HCT116 (cell line): ENCODE data around the gene LRRC32. TPM values are rescaled to one million over a fixed set of nuclear protein-coding genes. Genes with fewer than 3 reads are reported as not detected.

Experiments used
- ATAC-seq: fragments of 200-7000 bp; cut with Tn5 transposase; 2 replicates; pipeline ENCODE4 v1.9.1; 2020; ENCODE audit warnings: mild to moderate bottlenecking, moderate library complexity
- BruUV-seq: library from RNA; stranded (reverse); fragments of 400-500 nt; replicated peaks from 2 replicates; lab custom pipeline; 2021; lab: Mats Ljungman, UMichigan
- CTCF ChIA-PET: fragments of 300-600 bp; sonication (Branson Sonifier 250); formaldehyde crosslinking; loops from one replicate; lab custom pipeline; 2021; ENCODE audit warnings: antibody characterized with exemption; lab: Charles Lee
- POLR2A ChIA-PET: fragments of 300-600, 350-600 bp; sonication (Branson Sonifier 250); formaldehyde crosslinking; loops from one replicate; lab custom pipeline; 2021; ENCODE audit warnings: antibody characterized with exemption; lab: Charles Lee
- RAD21 ChIA-PET, 2 experiments: fragments of 300-600 bp; sonication (Branson Sonifier 250); formaldehyde crosslinking; loops; one replicate each; lab custom pipeline; 2023; ENCODE audit warnings: low total read pairs in 2 of 2; ENCODE audit not compliant: uncharacterized antibody in 2 of 2, unreplicated experiment in 2 of 2, low non-redundant PET in 1 of 2; lab: Charles Lee
- DNase-seq: peaks from one replicate; pipeline ENCODE4 v3.0.0-alpha.2; 2010; ENCODE audit warnings: low read depth, low spot score
- H2AFZ ChIP-seq: fragments of 200-600 bp; shearing (Covaris generic), sonication (generic); 2 replicates; pipeline ENCODE4 v1.6.1; 2017; ENCODE audit warnings: low read depth, mixed run types, mixed read lengths, antibody characterized with exemption, low read length; ENCODE audit not compliant: poor library complexity, severe bottlenecking
- H3K27ac ChIP-seq: 2 replicates; pipeline ENCODE4 v1.5.1; 2012; ENCODE audit warnings: low read depth, low read length
- H3K27me3 ChIP-seq: fragments of 200-600 bp; sonication (generic); 2 replicates; pipeline ENCODE4 v1.6.1; 2016; ENCODE audit warnings: mixed run types, low read length, mixed read lengths; ENCODE audit not compliant: insufficient read depth
- H3K36me3 ChIP-seq, 2 experiments: fragments of 200-500 bp in 1 of 2; fragments of 200-600 bp in 1 of 2; sonication (Bioruptor generic) in 1 of 2; sonication (generic) in 1 of 2; 2 replicates each; pipeline versions ENCODE4 v1.5.1 to v1.6.1; 2014 to 2016; ENCODE audit warnings: low read length in 2 of 2, inconsistent platforms in 1 of 2, mixed read lengths in 1 of 2, mixed run types in 1 of 2; ENCODE audit not compliant: insufficient read depth in 2 of 2, control insufficient read depth in 1 of 2
- H3K4me1 ChIP-seq, 2 experiments: fragments of 200-600 bp in 1 of 2; sonication (generic) in 1 of 2; 2 replicates each; pipeline versions ENCODE4 v1.5.1 to v1.6.1; 2012 to 2017; ENCODE audit warnings: low read length in 2 of 2, inconsistent platforms in 1 of 2, mild to moderate bottlenecking in 1 of 2, mixed read lengths in 1 of 2, mixed run types in 1 of 2, moderate library complexity in 1 of 2; ENCODE audit not compliant: insufficient read depth in 2 of 2, control insufficient read depth in 1 of 2
- H3K4me2 ChIP-seq: fragments of 200-600 bp; sonication (generic); 2 replicates; pipeline ENCODE4 v1.6.1; 2017; ENCODE audit warnings: mixed run types, low read length, mixed read lengths
- H3K4me3 ChIP-seq, 2 experiments: fragments of 200-600 bp in 1 of 2; sonication (generic) in 1 of 2; replicated peaks in 1 of 2; 2 replicates each; pipeline ENCODE4 v1.5.1; 2011 to 2016; ENCODE audit warnings: low read length in 2 of 2, control low read depth in 1 of 2, low read depth in 1 of 2, mild to moderate bottlenecking in 1 of 2, mixed read lengths in 1 of 2, mixed run types in 1 of 2
- H3K79me2 ChIP-seq: fragments of 200-600 bp; sonication (generic); 2 replicates; pipeline ENCODE4 v1.6.1; 2017; ENCODE audit warnings: mild to moderate bottlenecking, mixed run types, low read length, moderate library complexity, mixed read lengths; ENCODE audit not compliant: insufficient read depth
- H3K9ac ChIP-seq: fragments of 200-600 bp; sonication (generic); 2 replicates; pipeline ENCODE4 v1.6.1; 2016; ENCODE audit warnings: low read length, mixed read lengths
- H3K9me2 ChIP-seq: fragments of 200-600 bp; sonication (generic), shearing (Covaris generic); 2 replicates; pipeline ENCODE4 v1.6.1; 2017; ENCODE audit warnings: mixed run types, mild to moderate bottlenecking, moderate library complexity; ENCODE audit not compliant: insufficient read depth
- H3K9me3 ChIP-seq, 2 experiments: fragments of 200-500 bp in 1 of 2; fragments of 200-600 bp in 1 of 2; sonication (Bioruptor generic) in 1 of 2; sonication (generic) in 1 of 2; 2 replicates each; pipeline ENCODE4 v1.6.1; 2014 to 2017; ENCODE audit warnings: low read length in 2 of 2, mixed read lengths in 2 of 2, inconsistent platforms in 1 of 2, low read depth in 1 of 2, mild to moderate bottlenecking in 1 of 2, mixed run types in 1 of 2, moderate library complexity in 1 of 2; ENCODE audit not compliant: control insufficient read depth in 1 of 2, insufficient read depth in 1 of 2
- H4K20me1 ChIP-seq: fragments of 200-600 bp; sonication (generic), shearing (Covaris generic); 2 replicates; pipeline ENCODE4 v1.6.1; 2017; ENCODE audit warnings: mixed run types, mild to moderate bottlenecking, moderate library complexity; ENCODE audit not compliant: insufficient read depth
- ATF3 ChIP-seq: IDR thresholded peaks from 2 replicates; pipeline ENCODE4 v1.6.1; 2012
- CTCF ChIP-seq, 3 experiments: fragments of 200-600 bp in 1 of 3; sonication (generic) in 1 of 3; IDR thresholded peaks in 2 of 3; conservative IDR thresholded peaks in 1 of 3; 2 replicates each; pipeline ENCODE4 v1.5.1; 2012 to 2017; ENCODE audit warnings: low read depth in 2 of 3, low read length in 2 of 3, antibody characterized with exemption in 1 of 3, borderline replicate concordance in 1 of 3, control low read depth in 1 of 3, mild to moderate bottlenecking in 1 of 3, mixed read lengths in 1 of 3, mixed run types in 1 of 3, moderate library complexity in 1 of 3; ENCODE audit not compliant: insufficient read depth in 1 of 3
- EGR1 ChIP-seq: IDR thresholded peaks from 2 replicates; pipeline ENCODE4 v1.6.1; 2012; ENCODE audit warnings: low read depth
- ELF1 ChIP-seq: IDR thresholded peaks from 2 replicates; pipeline ENCODE4 v1.6.1; 2012; ENCODE audit warnings: low read depth, borderline replicate concordance
- EZH2phosphoT487 ChIP-seq: fragments of 200-600 bp; IDR thresholded peaks from 2 replicates; pipeline ENCODE4 v1.6.1; 2018; ENCODE audit warnings: antibody characterized with exemption, borderline replicate concordance
- FOSL1 ChIP-seq: IDR thresholded peaks from 2 replicates; pipeline ENCODE4 v1.6.1; 2012; ENCODE audit warnings: low read depth
- JUND ChIP-seq: IDR thresholded peaks from 2 replicates; pipeline ENCODE4 v1.6.1; 2012
- POLR2A ChIP-seq: IDR thresholded peaks from 2 replicates; pipeline ENCODE4 v1.7.0; 2011; ENCODE audit warnings: borderline replicate concordance; ENCODE audit not compliant: insufficient read depth, insufficient read length; ENCODE audit errors: extremely low read depth
- POLR2AphosphoS5 ChIP-seq: IDR thresholded peaks from 2 replicates; pipeline ENCODE4 v1.6.1; 2011; ENCODE audit warnings: mild to moderate bottlenecking, low read depth, low read length, moderate library complexity
- REST ChIP-seq: IDR thresholded peaks from 2 replicates; pipeline ENCODE4 v1.6.1; 2012; ENCODE audit warnings: low read depth
- SRF ChIP-seq: IDR thresholded peaks from 2 replicates; pipeline ENCODE4 v1.6.1; 2012; ENCODE audit warnings: low read depth
- TCF7L2 ChIP-seq: IDR thresholded peaks from 2 replicates; pipeline ENCODE4 v1.7.0; 2011; ENCODE audit warnings: borderline replicate concordance, inconsistent platforms; ENCODE audit not compliant: insufficient read depth, insufficient read length; ENCODE audit errors: extremely low read depth
- ZFX ChIP-seq: fragments of 450-650 bp; IDR thresholded peaks from 2 replicates; pipeline ENCODE4 v1.6.1; 2017
- intact Hi-C: fragments of 100-400 bp; cut with micrococcal nuclease; formaldehyde crosslinking; loops from 2 replicates; pipeline ENCODE4 v1.10.0; 2022
- total RNA-seq: library from RNA; stranded (reverse); gene quantifications from one replicate; pipeline ENCODE4 v1.2.1, GENCODE V29; 2021; ENCODE audit not compliant: unreplicated experiment

LRRC32 gene
- total RNA-seq, 1 experiment from 2014 or later = 0.54 TPM

GRCh38 chr11:76662656-76663485, 7.7 kb downstream of the LRRC32 start:
- H3K27ac ChIP-seq = no peak overlapping the region
- no peaks in the 10 kb centered on the region for H3K9me3 ChIP-seq
- H3K9me2 ChIP-seq = no peaks in the 10 kb centered on the region
- no peak overlapping the region for H2AFZ ChIP-seq
- H3K27me3 ChIP-seq = no peaks in the 10 kb centered on the region
- peaks cover 0 to 7% of the 10 kb centered on the region in 2 experiments; a peak in 2 of 4 replicates for H3K4me1 ChIP-seq
- POLR2A ChIA-PET = no interaction called here
- BruUV-seq = no TSS peak
- H3K36me3 ChIP-seq = no peaks in the 10 kb centered on the region
- no peak for ATAC-seq
- no peak for DNase-seq
- no peaks in the 10 kb centered on the region for H4K20me1 ChIP-seq
- no peak overlapping the region for H3K4me2 ChIP-seq
- TF ChIP-seq TCF7L2 (no peak), FOSL1 (no peak), SRF (no peak), ZFX (no peak), POLR2A (no peak), ELF1 (no peak), JUND (no peak)
- TF ChIP-seq, all 23 proteins: peak for 0
- RAD21 ChIA-PET = no interaction called here
- CTCF ChIA-PET = no interaction called here
- intact Hi-C loops = no loop called here
- no peaks in the 10 kb centered on the region for H3K79me2 ChIP-seq
- no peak overlapping the region for H3K9ac ChIP-seq
- H3K4me3 ChIP-seq = no peak overlapping the region

GRCh38 chr11:76661834-76662434, 8.6 kb downstream of the LRRC32 start:
- DNase-seq (no peak), ATAC-seq (no peak)
- no peak overlapping the region for H3K4me3 ChIP-seq
- no peaks in the 10 kb centered on the region for H3K9me3 ChIP-seq
- no TSS peak for BruUV-seq
- no peaks in the 10 kb centered on the region for H3K36me3 ChIP-seq
- no peaks in the 10 kb centered on the region for H4K20me1 ChIP-seq
- no peaks in the 10 kb centered on the region for H3K79me2 ChIP-seq
- no peak overlapping the region for H3K9ac ChIP-seq
- H2AFZ ChIP-seq = no peak overlapping the region
- ChIA-PET POLR2A (no interaction called here), CTCF (no interaction called here), RAD21 (no interaction called here)
- H3K9me2 ChIP-seq = no peaks in the 10 kb centered on the region
- H3K27ac ChIP-seq = no peak overlapping the region
- no peak overlapping the region for H3K4me2 ChIP-seq
- intact Hi-C loops = no loop called here
- H3K4me1 ChIP-seq = peaks cover 0 to 7% of the 10 kb centered on the region in 2 experiments; a peak in 2 of 4 replicates
- no peaks in the 10 kb centered on the region for H3K27me3 ChIP-seq
- no peak for TF ChIP-seq CTCF (IDR thresholded peaks at IDR 0.05 in 2 of 3, conservative IDR thresholded peaks at IDR 0.05 in 1 of 3; ENCODE audit: borderline replicate concordance in 1 of 3, insufficient read depth in 1 of 3, low read depth in 2 of 3, low read length in 2 of 3)
- no peak for TF ChIP-seq ATF3
- TF ChIP-seq FOSL1 = no peak
- no peak for TF ChIP-seq REST
- no peak for TF ChIP-seq EGR1
- no peak for TF ChIP-seq POLR2AphosphoS5
- TF ChIP-seq POLR2A = no peak
- TF ChIP-seq EZH2phosphoT487 = no peak
- no peak for TF ChIP-seq ELF1
